HCT116 (cell line): Measurements from ENCODE around the gene PDE8A. TPM values are rescaled to one million over a fixed set of nuclear protein-coding genes. Genes with fewer than 3 reads are reported as not detected.

ENCODE experiments used
- ATAC-seq: fragments of 200-7000 bp; cut with Tn5 transposase; 2 replicates; pipeline ENCODE4 v1.9.1; 2020; ENCODE audit warnings: mild to moderate bottlenecking, moderate library complexity
- BruUV-seq: library from RNA; stranded (reverse); fragments of 400-500 nt; replicated peaks from 2 replicates; lab custom pipeline; 2021; lab: Mats Ljungman, UMichigan
- CTCF ChIA-PET: fragments of 300-600 bp; sonication (Branson Sonifier 250); formaldehyde crosslinking; loops from one replicate; lab custom pipeline; 2021; ENCODE audit warnings: antibody characterized with exemption; lab: Charles Lee
- POLR2A ChIA-PET: fragments of 300-600, 350-600 bp; sonication (Branson Sonifier 250); formaldehyde crosslinking; loops from one replicate; lab custom pipeline; 2021; ENCODE audit warnings: antibody characterized with exemption; lab: Charles Lee
- RAD21 ChIA-PET, 2 experiments: fragments of 300-600 bp; sonication (Branson Sonifier 250); formaldehyde crosslinking; loops; one replicate each; lab custom pipeline; 2023; ENCODE audit warnings: low total read pairs in 2 of 2; ENCODE audit not compliant: uncharacterized antibody in 2 of 2, unreplicated experiment in 2 of 2, low non-redundant PET in 1 of 2; lab: Charles Lee
- DNase-seq: peaks from one replicate; pipeline ENCODE4 v3.0.0-alpha.2; 2010; ENCODE audit warnings: low read depth, low spot score
- H2AFZ ChIP-seq: fragments of 200-600 bp; shearing (Covaris generic), sonication (generic); 2 replicates; pipeline ENCODE4 v1.6.1; 2017; ENCODE audit warnings: low read depth, mixed run types, mixed read lengths, antibody characterized with exemption, low read length; ENCODE audit not compliant: poor library complexity, severe bottlenecking
- H3K27ac ChIP-seq: 2 replicates; pipeline ENCODE4 v1.5.1; 2012; ENCODE audit warnings: low read depth, low read length
- H3K27me3 ChIP-seq: fragments of 200-600 bp; sonication (generic); 2 replicates; pipeline ENCODE4 v1.6.1; 2016; ENCODE audit warnings: mixed run types, low read length, mixed read lengths; ENCODE audit not compliant: insufficient read depth
- H3K36me3 ChIP-seq, 2 experiments: fragments of 200-500 bp in 1 of 2; fragments of 200-600 bp in 1 of 2; sonication (Bioruptor generic) in 1 of 2; sonication (generic) in 1 of 2; 2 replicates each; pipeline versions ENCODE4 v1.5.1 to v1.6.1; 2014 to 2016; ENCODE audit warnings: low read length in 2 of 2, inconsistent platforms in 1 of 2, mixed read lengths in 1 of 2, mixed run types in 1 of 2; ENCODE audit not compliant: insufficient read depth in 2 of 2, control insufficient read depth in 1 of 2
- H3K4me1 ChIP-seq, 2 experiments: fragments of 200-600 bp in 1 of 2; sonication (generic) in 1 of 2; 2 replicates each; pipeline versions ENCODE4 v1.5.1 to v1.6.1; 2012 to 2017; ENCODE audit warnings: low read length in 2 of 2, inconsistent platforms in 1 of 2, mild to moderate bottlenecking in 1 of 2, mixed read lengths in 1 of 2, mixed run types in 1 of 2, moderate library complexity in 1 of 2; ENCODE audit not compliant: insufficient read depth in 2 of 2, control insufficient read depth in 1 of 2
- H3K4me2 ChIP-seq: fragments of 200-600 bp; sonication (generic); 2 replicates; pipeline ENCODE4 v1.6.1; 2017; ENCODE audit warnings: mixed run types, low read length, mixed read lengths
- H3K4me3 ChIP-seq, 2 experiments: fragments of 200-600 bp in 1 of 2; sonication (generic) in 1 of 2; replicated peaks in 1 of 2; 2 replicates each; pipeline ENCODE4 v1.5.1; 2011 to 2016; ENCODE audit warnings: low read length in 2 of 2, control low read depth in 1 of 2, low read depth in 1 of 2, mild to moderate bottlenecking in 1 of 2, mixed read lengths in 1 of 2, mixed run types in 1 of 2
- H3K79me2 ChIP-seq: fragments of 200-600 bp; sonication (generic); 2 replicates; pipeline ENCODE4 v1.6.1; 2017; ENCODE audit warnings: mild to moderate bottlenecking, mixed run types, low read length, moderate library complexity, mixed read lengths; ENCODE audit not compliant: insufficient read depth
- H3K9ac ChIP-seq: fragments of 200-600 bp; sonication (generic); 2 replicates; pipeline ENCODE4 v1.6.1; 2016; ENCODE audit warnings: low read length, mixed read lengths
- H3K9me2 ChIP-seq: fragments of 200-600 bp; sonication (generic), shearing (Covaris generic); 2 replicates; pipeline ENCODE4 v1.6.1; 2017; ENCODE audit warnings: mixed run types, mild to moderate bottlenecking, moderate library complexity; ENCODE audit not compliant: insufficient read depth
- H3K9me3 ChIP-seq, 2 experiments: fragments of 200-500 bp in 1 of 2; fragments of 200-600 bp in 1 of 2; sonication (Bioruptor generic) in 1 of 2; sonication (generic) in 1 of 2; 2 replicates each; pipeline ENCODE4 v1.6.1; 2014 to 2017; ENCODE audit warnings: low read length in 2 of 2, mixed read lengths in 2 of 2, inconsistent platforms in 1 of 2, low read depth in 1 of 2, mild to moderate bottlenecking in 1 of 2, mixed run types in 1 of 2, moderate library complexity in 1 of 2; ENCODE audit not compliant: control insufficient read depth in 1 of 2, insufficient read depth in 1 of 2
- H4K20me1 ChIP-seq: fragments of 200-600 bp; sonication (generic), shearing (Covaris generic); 2 replicates; pipeline ENCODE4 v1.6.1; 2017; ENCODE audit warnings: mixed run types, mild to moderate bottlenecking, moderate library complexity; ENCODE audit not compliant: insufficient read depth
- ATF3 ChIP-seq: IDR thresholded peaks from 2 replicates; pipeline ENCODE4 v1.6.1; 2012
- EGR1 ChIP-seq: IDR thresholded peaks from 2 replicates; pipeline ENCODE4 v1.6.1; 2012; ENCODE audit warnings: low read depth
- ELF1 ChIP-seq: IDR thresholded peaks from 2 replicates; pipeline ENCODE4 v1.6.1; 2012; ENCODE audit warnings: low read depth, borderline replicate concordance
- EZH2 ChIP-seq: fragments of 200-600 bp; sonication (generic); IDR thresholded peaks from 2 replicates; pipeline ENCODE4 v1.6.1; 2017; ENCODE audit warnings: antibody characterized with exemption, mixed run types
- FOSL1 ChIP-seq: IDR thresholded peaks from 2 replicates; pipeline ENCODE4 v1.6.1; 2012; ENCODE audit warnings: low read depth
- JUND ChIP-seq: IDR thresholded peaks from 2 replicates; pipeline ENCODE4 v1.6.1; 2012
- POLR2AphosphoS5 ChIP-seq: IDR thresholded peaks from 2 replicates; pipeline ENCODE4 v1.6.1; 2011; ENCODE audit warnings: mild to moderate bottlenecking, low read depth, low read length, moderate library complexity
- REST ChIP-seq: IDR thresholded peaks from 2 replicates; pipeline ENCODE4 v1.6.1; 2012; ENCODE audit warnings: low read depth
- SIN3A ChIP-seq: IDR thresholded peaks from 2 replicates; pipeline ENCODE4 v1.6.1; 2012; ENCODE audit warnings: low read depth
- SP1 ChIP-seq: IDR thresholded peaks from 2 replicates; pipeline ENCODE4 v1.6.1; 2012; ENCODE audit warnings: low read depth
- SRF ChIP-seq: IDR thresholded peaks from 2 replicates; pipeline ENCODE4 v1.6.1; 2012; ENCODE audit warnings: low read depth
- TCF7L2 ChIP-seq: IDR thresholded peaks from 2 replicates; pipeline ENCODE4 v1.7.0; 2011; ENCODE audit warnings: borderline replicate concordance, inconsistent platforms; ENCODE audit not compliant: insufficient read depth, insufficient read length; ENCODE audit errors: extremely low read depth
- YY1 ChIP-seq: IDR thresholded peaks from 2 replicates; pipeline ENCODE4 v1.6.1; 2011; ENCODE audit warnings: low read length, low read depth, moderate library complexity, mild to moderate bottlenecking; ENCODE audit not compliant: insufficient replicate concordance; ENCODE audit errors: extremely low read depth
- ZBTB33 ChIP-seq: IDR thresholded peaks from 2 replicates; pipeline ENCODE4 v1.6.1; 2011; ENCODE audit warnings: mild to moderate bottlenecking, low read length, moderate library complexity; ENCODE audit not compliant: insufficient replicate concordance; ENCODE audit errors: extremely low read depth
- ZFX ChIP-seq: fragments of 450-650 bp; IDR thresholded peaks from 2 replicates; pipeline ENCODE4 v1.6.1; 2017
- ZNF274 ChIP-seq: fragments of 200-500 bp; sonication (Bioruptor generic); IDR thresholded peaks from 2 replicates; pipeline ENCODE4 v1.6.1; 2014; ENCODE audit warnings: mild to moderate bottlenecking, low read depth, low read length, inconsistent platforms
- intact Hi-C: fragments of 100-400 bp; cut with micrococcal nuclease; formaldehyde crosslinking; loops from 2 replicates; pipeline ENCODE4 v1.10.0; 2022
- total RNA-seq: library from RNA; stranded (reverse); gene quantifications from one replicate; pipeline ENCODE4 v1.2.1, GENCODE V29; 2021; ENCODE audit not compliant: unreplicated experiment
- TF ChIP-seq, protein P1 (sequence below): IDR thresholded peaks from 2 replicates; pipeline ENCODE4 v1.6.1; 2012

Gene PDE8A
- total RNA-seq, 1 experiment from 2014 or later: 37.8 TPM

DNA sequence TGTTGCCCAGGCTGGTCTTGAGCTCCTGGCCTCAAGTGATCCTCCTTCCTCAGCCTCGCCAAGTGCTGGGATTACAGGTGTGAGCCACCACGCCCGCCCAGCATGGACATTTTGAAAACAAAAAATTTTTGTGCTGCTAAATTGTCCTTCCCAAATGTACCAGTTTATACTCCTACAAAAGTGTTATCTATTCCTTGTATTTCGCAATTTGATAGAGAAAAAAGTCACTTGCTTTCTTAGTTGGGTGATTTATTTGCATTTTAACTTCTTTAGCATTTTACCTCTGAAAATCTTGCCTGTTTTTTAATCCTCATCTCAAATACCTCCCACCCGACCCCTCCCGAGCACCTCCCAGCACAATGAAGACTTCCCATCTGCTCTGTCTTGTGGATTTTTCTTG is 46.8 kb downstream of the PDE8A start:
- Histone ChIP-seq H3K36me3 (no peaks in the 10 kb centered on the region), H3K79me2 (peaks cover 92% of the 10 kb centered on the region), H3K4me1 (peaks cover 11 to 18% of the 10 kb centered on the region in 2 experiments), H3K27me3 (no peaks in the 10 kb centered on the region), H3K4me2 (no peak overlapping the region), H3K9me3 (no peaks in the 10 kb centered on the region), H4K20me1 (no peaks in the 10 kb centered on the region; the same call in 1 of the 2 replicates), H2AFZ (no peak overlapping the region), H3K9me2 (no peaks in the 10 kb centered on the region), H3K4me3 (no peak overlapping the region), H3K9ac (no peak overlapping the region), H3K27ac (no peak overlapping the region)
- ChIA-PET CTCF (no interaction called here), POLR2A (no interaction called here), RAD21 (no interaction called here)
- intact Hi-C loops: no loop called here
- TF ChIP-seq FOSL1 (no peak), EGR1 (no peak), SRF (no peak), SP1 (no peak), TCF7L2 (no peak), JUND (no peak), ZNF274 (no peak), EZH2 (no peak), ELF1 (no peak)
- ATAC-seq: no peak
- BruUV-seq: no TSS peak
- DNase-seq: no peak

DNA sequence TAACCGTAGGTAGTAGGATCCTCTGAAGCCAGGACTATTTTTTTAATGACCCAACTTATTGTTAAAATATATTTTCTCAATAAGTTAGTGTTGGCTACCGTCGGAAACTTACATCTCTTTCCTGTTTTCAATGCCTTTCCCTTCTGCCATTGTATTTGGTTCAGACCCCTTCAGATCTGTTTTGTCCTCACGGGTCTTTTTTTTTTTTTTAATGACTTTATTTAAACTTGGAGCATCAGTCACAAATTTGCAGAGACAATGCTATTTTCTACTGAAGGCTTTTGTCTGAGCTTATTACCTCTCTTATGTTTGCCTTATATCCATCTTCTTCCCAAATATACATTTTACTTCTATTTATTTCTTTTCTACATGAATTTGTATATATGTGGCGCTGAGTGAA is 47.6 kb downstream of the PDE8A start:
- ChIA-PET POLR2A (no interaction called here), RAD21 (no interaction called here), CTCF (interaction anchor here (1.6 kb wide), 1 partner anchor 15 kb away, joined by 3 read pairs; no protein-coding TSS in a partner anchor)
- no peaks in the 10 kb centered on the region for H3K9me3 ChIP-seq
- no peak overlapping the region for H3K9ac ChIP-seq
- intact Hi-C loops: no loop called here
- no TSS peak for BruUV-seq
- H3K79me2 ChIP-seq: peaks cover 84% of the 10 kb centered on the region
- no peaks in the 10 kb centered on the region for H3K9me2 ChIP-seq
- DNase-seq (no peak), ATAC-seq (no peak)
- no peak overlapping the region for H3K4me3 ChIP-seq
- no peaks in the 10 kb centered on the region for H3K36me3 ChIP-seq
- no peaks in the 10 kb centered on the region for H3K27me3 ChIP-seq
- no peak overlapping the region for H2AFZ ChIP-seq
- H4K20me1 ChIP-seq: no peaks in the 10 kb centered on the region; the same call in 1 of the 2 replicates
- no peak overlapping the region for H3K27ac ChIP-seq
- H3K4me2 ChIP-seq: no peak overlapping the region
- peaks cover 11 to 18% of the 10 kb centered on the region in 2 experiments for H3K4me1 ChIP-seq
- TF ChIP-seq EGR1 (no peak), REST (no peak), POLR2AphosphoS5 (no peak), YY1 (no peak), ZFX (no peak), ZBTB33 (no peak), SIN3A (no peak), ATF3 (no peak)
- TF ChIP-seq, protein P1, sequence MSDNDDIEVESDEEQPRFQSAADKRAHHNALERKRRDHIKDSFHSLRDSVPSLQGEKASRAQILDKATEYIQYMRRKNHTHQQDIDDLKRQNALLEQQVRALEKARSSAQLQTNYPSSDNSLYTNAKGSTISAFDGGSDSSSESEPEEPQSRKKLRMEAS: no peak
